K562 (cell line): ENCODE measurements around the gene GAMT. TPM values are rescaled to one million over a fixed set of nuclear protein-coding genes. Genes with fewer than 3 reads are reported as not detected.

ENCODE experiments used
- HMG20B ChIP-seq: fragments of 250-450 bp; sonication (Bioruptor Pico); IDR thresholded peaks from 2 replicates; pipeline ENCODE4 v1.5.0; 2021; ENCODE audit warnings: mild to moderate bottlenecking
- MGA ChIP-seq: fragments of 450-650 bp; IDR thresholded peaks from 2 replicates; pipeline ENCODE4 v1.6.1; 2016; ENCODE audit warnings: mild to moderate bottlenecking, moderate library complexity
- PCBP2 ChIP-seq: fragments of 200-400 bp; formaldehyde crosslinking; IDR thresholded peaks from 2 replicates; pipeline ENCODE4 v1.6.1; 2018; ENCODE audit warnings: low read length, low read depth, mild to moderate bottlenecking, moderate library complexity; ENCODE audit not compliant: poor library complexity, severe bottlenecking
- SNIP1 ChIP-seq: fragments of 450-650 bp; IDR thresholded peaks from 2 replicates; pipeline ENCODE4 v1.7.1; 2017; ENCODE audit warnings: low read depth, mild to moderate bottlenecking
- XRCC3 ChIP-seq: fragments of 450-650 bp; IDR thresholded peaks from 2 replicates; pipeline ENCODE4 v1.6.1; 2017; ENCODE audit warnings: mild to moderate bottlenecking, moderate library complexity
- polyA plus RNA-seq, 8 experiments: library from polyadenylated mRNA; depleted of rRNA in 4 of 8; stranded (reverse) in 5 of 8; unstranded in 3 of 8; fragments of >200 nt; fragmentation: Nextera tagmentation in 2 of 8; fragmentation: Illumina TruSeq in 1 of 8; extraction: Ambion mirVana in 2 of 8; extraction: Trizol in 1 of 8; gene quantifications; 2 replicates each; pipeline versions ENCODE4 v1.2.1 to v1.2.3, GENCODE V29; 2011 to 2014; ENCODE audit warnings: inconsistent platforms in 1 of 8, missing spikeins in 1 of 8
- total RNA-seq, 7 experiments: library from RNA; depleted of rRNA in 6 of 7; stranded (reverse); fragments of >200 nt in 6 of 7; fragmentation: Illumina TruSeq in 2 of 7; extraction: Trizol in 2 of 7; gene quantifications; 2 replicates each; pipeline versions ENCODE4 v1.2.1 to v1.2.3, GENCODE V29; 2011 to 2021; ENCODE audit warnings: low replicate concordance in 1 of 7
- TF ChIP-seq, protein P1 (sequence below): fragments of 450-650 bp; IDR thresholded peaks from 2 replicates; pipeline ENCODE4 v1.7.0; 2016; ENCODE audit warnings: borderline replicate concordance
- TF ChIP-seq, protein P2 (sequence below): sonication (generic); formaldehyde crosslinking; IDR thresholded peaks from 2 replicates; pipeline ENCODE4 v1.8.1; 2023; ENCODE audit warnings: mild to moderate bottlenecking, missing genetic modification reagents
- TF ChIP-seq, protein P3 (sequence below): fragments of 450-650 bp; formaldehyde crosslinking; IDR thresholded peaks from 2 replicates; pipeline ENCODE4 v1.4.0; 2020; ENCODE audit warnings: mild to moderate bottlenecking, moderate library complexity

The GAMT gene
- total and polyA plus RNA-seq, 9 of the 15 experiments (the other 6 are each of a cell fraction or from before 2014, with no cell fraction given): 1.3 to 35.3 (median 27.2) TPM

DNA sequence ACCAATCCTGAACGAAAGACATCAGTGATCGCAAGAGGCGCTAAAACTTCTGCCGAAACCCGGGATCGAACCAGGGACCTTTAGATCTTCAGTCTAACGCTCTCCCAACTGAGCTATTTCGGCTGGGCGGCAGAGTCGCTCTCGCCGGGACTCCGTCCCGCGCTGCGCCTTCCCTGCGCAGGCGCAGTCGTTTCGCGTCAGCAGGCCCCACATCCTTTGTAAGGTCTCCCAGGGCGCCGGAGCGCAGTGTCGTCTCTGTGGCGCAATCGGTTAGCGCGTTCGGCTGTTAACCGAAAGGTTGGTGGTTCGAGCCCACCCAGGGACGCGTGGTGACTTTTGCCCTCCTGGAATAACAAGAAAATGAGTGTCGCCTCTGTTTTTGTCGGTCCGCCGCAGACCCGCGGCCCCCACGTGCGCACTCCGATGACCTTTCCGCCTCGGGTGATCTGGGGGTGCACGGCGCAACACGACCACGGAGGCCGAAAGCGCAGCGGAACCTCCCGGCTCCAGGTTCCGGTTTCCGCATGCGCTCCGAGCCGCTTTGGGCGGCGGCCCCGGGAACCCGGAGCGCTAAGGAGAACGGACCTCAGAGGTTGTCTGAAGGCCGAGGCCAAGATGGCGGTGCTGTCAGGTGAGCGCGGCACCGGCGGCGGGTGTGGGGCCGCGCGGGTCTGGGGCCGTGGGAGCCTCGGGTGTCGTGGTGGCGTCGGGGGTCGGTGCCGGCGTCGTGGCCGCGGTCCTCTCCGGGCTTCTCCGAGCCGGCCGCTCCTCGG is 17.8 kb downstream of the GAMT start, which contains the start of gene NDUFS7 (continued):
- no peak; the same call in 1 of the 2 replicates for TF ChIP-seq MGA
- TF ChIP-seq, protein P1, sequence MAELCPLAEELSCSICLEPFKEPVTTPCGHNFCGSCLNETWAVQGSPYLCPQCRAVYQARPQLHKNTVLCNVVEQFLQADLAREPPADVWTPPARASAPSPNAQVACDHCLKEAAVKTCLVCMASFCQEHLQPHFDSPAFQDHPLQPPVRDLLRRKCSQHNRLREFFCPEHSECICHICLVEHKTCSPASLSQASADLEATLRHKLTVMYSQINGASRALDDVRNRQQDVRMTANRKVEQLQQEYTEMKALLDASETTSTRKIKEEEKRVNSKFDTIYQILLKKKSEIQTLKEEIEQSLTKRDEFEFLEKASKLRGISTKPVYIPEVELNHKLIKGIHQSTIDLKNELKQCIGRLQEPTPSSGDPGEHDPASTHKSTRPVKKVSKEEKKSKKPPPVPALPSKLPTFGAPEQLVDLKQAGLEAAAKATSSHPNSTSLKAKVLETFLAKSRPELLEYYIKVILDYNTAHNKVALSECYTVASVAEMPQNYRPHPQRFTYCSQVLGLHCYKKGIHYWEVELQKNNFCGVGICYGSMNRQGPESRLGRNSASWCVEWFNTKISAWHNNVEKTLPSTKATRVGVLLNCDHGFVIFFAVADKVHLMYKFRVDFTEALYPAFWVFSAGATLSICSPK: no peak; the same call in 1 of the 2 replicates
- TF ChIP-seq SNIP1: no peak
- no peak for TF ChIP-seq XRCC3
- TF ChIP-seq, protein P2, sequence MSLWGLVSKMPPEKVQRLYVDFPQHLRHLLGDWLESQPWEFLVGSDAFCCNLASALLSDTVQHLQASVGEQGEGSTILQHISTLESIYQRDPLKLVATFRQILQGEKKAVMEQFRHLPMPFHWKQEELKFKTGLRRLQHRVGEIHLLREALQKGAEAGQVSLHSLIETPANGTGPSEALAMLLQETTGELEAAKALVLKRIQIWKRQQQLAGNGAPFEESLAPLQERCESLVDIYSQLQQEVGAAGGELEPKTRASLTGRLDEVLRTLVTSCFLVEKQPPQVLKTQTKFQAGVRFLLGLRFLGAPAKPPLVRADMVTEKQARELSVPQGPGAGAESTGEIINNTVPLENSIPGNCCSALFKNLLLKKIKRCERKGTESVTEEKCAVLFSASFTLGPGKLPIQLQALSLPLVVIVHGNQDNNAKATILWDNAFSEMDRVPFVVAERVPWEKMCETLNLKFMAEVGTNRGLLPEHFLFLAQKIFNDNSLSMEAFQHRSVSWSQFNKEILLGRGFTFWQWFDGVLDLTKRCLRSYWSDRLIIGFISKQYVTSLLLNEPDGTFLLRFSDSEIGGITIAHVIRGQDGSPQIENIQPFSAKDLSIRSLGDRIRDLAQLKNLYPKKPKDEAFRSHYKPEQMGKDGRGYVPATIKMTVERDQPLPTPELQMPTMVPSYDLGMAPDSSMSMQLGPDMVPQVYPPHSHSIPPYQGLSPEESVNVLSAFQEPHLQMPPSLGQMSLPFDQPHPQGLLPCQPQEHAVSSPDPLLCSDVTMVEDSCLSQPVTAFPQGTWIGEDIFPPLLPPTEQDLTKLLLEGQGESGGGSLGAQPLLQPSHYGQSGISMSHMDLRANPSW: peak; percentile 87; the same call in 1 of the 2 replicates
- no peak for TF ChIP-seq HMG20B (CRISPR knock-in tag)
- TF ChIP-seq, protein P3, sequence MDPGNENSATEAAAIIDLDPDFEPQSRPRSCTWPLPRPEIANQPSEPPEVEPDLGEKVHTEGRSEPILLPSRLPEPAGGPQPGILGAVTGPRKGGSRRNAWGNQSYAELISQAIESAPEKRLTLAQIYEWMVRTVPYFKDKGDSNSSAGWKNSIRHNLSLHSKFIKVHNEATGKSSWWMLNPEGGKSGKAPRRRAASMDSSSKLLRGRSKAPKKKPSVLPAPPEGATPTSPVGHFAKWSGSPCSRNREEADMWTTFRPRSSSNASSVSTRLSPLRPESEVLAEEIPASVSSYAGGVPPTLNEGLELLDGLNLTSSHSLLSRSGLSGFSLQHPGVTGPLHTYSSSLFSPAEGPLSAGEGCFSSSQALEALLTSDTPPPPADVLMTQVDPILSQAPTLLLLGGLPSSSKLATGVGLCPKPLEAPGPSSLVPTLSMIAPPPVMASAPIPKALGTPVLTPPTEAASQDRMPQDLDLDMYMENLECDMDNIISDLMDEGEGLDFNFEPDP (CRISPR knock-in tag): no peak
- TF ChIP-seq PCBP2: no peak
